ENCODE measurements around the gene CDCA7.
A peak's percentile ranks its signal among the peaks of the same experiment; 100 is the strongest.
"Not testable (repeated sequence)": the region's sequence is repeated elsewhere in the genome, so short reads cannot be mapped to it uniquely, and the experiment has no call there.

The CDCA7 gene

GRCh38 chr2:173354582-173355131, at the start of gene CDCA7:
CDCA7 (plus strand) TSS chr2:173354872; CDS start chr2:173354964, 92 bp downstream.
- DNase-seq: peak; percentile 86

- DNase-seq: no peak
These were observed 49.4 kb upstream of the CDCA7 start for GRCh38 chr2:173305303-173305702.

GRCh38 chr2:173307293-173307692, 47.4 kb upstream of the CDCA7 start:
- DNase-seq: no peak

- not testable (repeated sequence) for DNase-seq
These were observed 45.3 kb upstream of the CDCA7 start for GRCh38 chr2:173309370-173309769.

GRCh38 chr2:173311844-173312606, 42.6 kb upstream of the CDCA7 start:
- DNase-seq: no peak

- no peak for DNase-seq
These were observed 31.3 kb upstream of the CDCA7 start for GRCh38 chr2:173323371-173323770.

- no peak for DNase-seq
These were observed 27.9 kb upstream of the CDCA7 start for GRCh38 chr2:173326806-173327205.

GRCh38 chr2:173327421-173327820, 27.3 kb upstream of the CDCA7 start:
- no peak for DNase-seq

GRCh38 chr2:173333003-173333402, 21.7 kb upstream of the CDCA7 start:
- DNase-seq: not testable (repeated sequence)

GRCh38 chr2:173339807-173340206, 14.9 kb upstream of the CDCA7 start:
- no peak for DNase-seq

GRCh38 chr2:173343921-173344320, 10.8 kb upstream of the CDCA7 start:
- no peak for DNase-seq

- peak; percentile 16 for DNase-seq
These were observed 8.6 kb upstream of the CDCA7 start for GRCh38 chr2:173346035-173346434.

GRCh38 chr2:173347305-173348168, 7.1 kb upstream of the CDCA7 start:
- no peak for DNase-seq

- DNase-seq: no peak
These were observed 5.4 kb upstream of the CDCA7 start for GRCh38 chr2:173349287-173349686.

GRCh38 chr2:173350383-173350782, 4.3 kb upstream of the CDCA7 start:
- no peak for DNase-seq

- no peak for DNase-seq
These were observed 2.8 kb upstream of the CDCA7 start for GRCh38 chr2:173351879-173352278.

- DNase-seq: no peak
These were observed 1.1 kb upstream of the CDCA7 start for GRCh38 chr2:173353556-173353955.

- DNase-seq: no peak
These were observed 545 bp upstream of the CDCA7 start for GRCh38 chr2:173354073-173354581.

- peak; percentile 80 for DNase-seq
These were observed 627 bp downstream of the CDCA7 start for GRCh38 chr2:173355132-173355865.

- DNase-seq: no peak
These were observed 1.3 kb downstream of the CDCA7 start for GRCh38 chr2:173355866-173356508.

- no peak for DNase-seq
These were observed 2.7 kb downstream of the CDCA7 start for GRCh38 chr2:173357346-173357745.

GRCh38 chr2:173358616-173359015, 3.9 kb downstream of the CDCA7 start:
- no peak for DNase-seq
